ENCODE measurements around the gene NTM. TPM values are rescaled to one million over a fixed set of nuclear protein-coding genes. Genes with fewer than 3 reads are reported as not detected.
A peak's percentile ranks its signal among the peaks of the same experiment; 100 is the strongest.

The NTM gene
- total RNA-seq, 4 donors from 2014 or later: 0.78 to 1.1 (median 0.88) TPM; not detected in 1

DNA sequence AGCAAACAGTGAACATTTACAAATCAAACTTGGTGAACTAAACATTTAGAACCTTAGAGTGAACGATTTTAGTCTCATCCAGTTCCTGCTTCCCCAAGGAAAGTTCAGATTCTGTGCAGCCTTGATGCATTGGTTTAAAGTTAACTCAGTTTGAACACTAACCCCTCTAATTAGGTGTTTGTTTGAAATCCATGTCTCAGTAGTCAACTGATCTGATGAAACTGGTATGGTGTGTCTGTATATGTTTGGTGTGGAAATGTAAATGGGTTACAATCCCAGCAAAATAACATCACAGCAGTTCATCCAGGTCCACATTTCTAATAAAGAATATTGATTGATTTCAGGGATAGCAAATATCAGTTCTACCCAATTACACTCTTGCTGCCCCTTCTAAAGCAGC, 532.0 kb downstream of the NTM start:
- intact Hi-C loops (cut with DNase I): no loop called here
- Histone ChIP-seq H3K9me3 (no peaks in the 10 kb centered on the region), H3K4me3 (replicated peaks in 1 of 3) (no peak overlapping the region), H3K36me3 (no peaks in the 10 kb centered on the region), H3K27ac (peak overlapping the region in 1 of 3 donors; percentile 18), H3K4me1 (peaks cover 28 to 31% of the 10 kb centered on the region in 2 donors), H3K27me3 (no peaks in the 10 kb centered on the region)
- TF ChIP-seq, protein P1, sequence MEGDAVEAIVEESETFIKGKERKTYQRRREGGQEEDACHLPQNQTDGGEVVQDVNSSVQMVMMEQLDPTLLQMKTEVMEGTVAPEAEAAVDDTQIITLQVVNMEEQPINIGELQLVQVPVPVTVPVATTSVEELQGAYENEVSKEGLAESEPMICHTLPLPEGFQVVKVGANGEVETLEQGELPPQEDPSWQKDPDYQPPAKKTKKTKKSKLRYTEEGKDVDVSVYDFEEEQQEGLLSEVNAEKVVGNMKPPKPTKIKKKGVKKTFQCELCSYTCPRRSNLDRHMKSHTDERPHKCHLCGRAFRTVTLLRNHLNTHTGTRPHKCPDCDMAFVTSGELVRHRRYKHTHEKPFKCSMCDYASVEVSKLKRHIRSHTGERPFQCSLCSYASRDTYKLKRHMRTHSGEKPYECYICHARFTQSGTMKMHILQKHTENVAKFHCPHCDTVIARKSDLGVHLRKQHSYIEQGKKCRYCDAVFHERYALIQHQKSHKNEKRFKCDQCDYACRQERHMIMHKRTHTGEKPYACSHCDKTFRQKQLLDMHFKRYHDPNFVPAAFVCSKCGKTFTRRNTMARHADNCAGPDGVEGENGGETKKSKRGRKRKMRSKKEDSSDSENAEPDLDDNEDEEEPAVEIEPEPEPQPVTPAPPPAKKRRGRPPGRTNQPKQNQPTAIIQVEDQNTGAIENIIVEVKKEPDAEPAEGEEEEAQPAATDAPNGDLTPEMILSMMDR (IDR thresholded peaks at IDR 0.05): no peak
- TF ChIP-seq POLR2A (IDR thresholded peaks at IDR 0.05): no peak
- 9 to 13% methylated on average over 1 of the region's 1 CpG for WGBS, 2 donors
- no peak for DNase-seq

DNA sequence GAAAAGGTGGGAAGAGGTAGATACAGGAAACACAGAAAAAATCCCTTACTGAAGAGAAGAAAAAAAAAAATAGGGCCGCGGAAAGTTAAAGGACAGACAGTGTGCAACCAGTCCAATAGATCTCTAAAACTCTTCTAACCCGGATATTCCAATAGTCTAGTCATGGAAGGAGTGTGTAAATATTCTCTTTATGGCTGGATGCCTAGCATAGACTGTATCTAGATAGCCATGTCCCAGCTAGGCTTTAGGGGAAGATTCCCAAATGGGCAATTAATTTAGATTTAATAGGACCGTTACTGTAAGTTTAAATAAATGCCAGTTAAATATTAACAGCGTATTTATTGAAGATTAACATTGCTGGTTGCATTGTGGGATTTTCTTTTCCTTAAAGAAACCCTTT, 532.7 kb downstream of the NTM start:
- WGBS, 2 donors: 87 to 89% methylated on average over 5 of the region's 5 CpGs
- no peaks in the 10 kb centered on the region for H3K27me3 ChIP-seq
- H3K9me3 ChIP-seq: no peaks in the 10 kb centered on the region
- H3K36me3 ChIP-seq: no peaks in the 10 kb centered on the region
- intact Hi-C loops (cut with DNase I): no loop called here
- TF ChIP-seq, protein P1 (IDR thresholded peaks at IDR 0.05): no peak
- no peak for TF ChIP-seq POLR2A (IDR thresholded peaks at IDR 0.05)
- DNase-seq: no peak
- H3K4me3 ChIP-seq (replicated peaks in 1 of 3): no peak overlapping the region
- peaks cover 26 to 28% of the 10 kb centered on the region in 2 donors for H3K4me1 ChIP-seq
- no peak overlapping the region for H3K27ac ChIP-seq

DNA sequence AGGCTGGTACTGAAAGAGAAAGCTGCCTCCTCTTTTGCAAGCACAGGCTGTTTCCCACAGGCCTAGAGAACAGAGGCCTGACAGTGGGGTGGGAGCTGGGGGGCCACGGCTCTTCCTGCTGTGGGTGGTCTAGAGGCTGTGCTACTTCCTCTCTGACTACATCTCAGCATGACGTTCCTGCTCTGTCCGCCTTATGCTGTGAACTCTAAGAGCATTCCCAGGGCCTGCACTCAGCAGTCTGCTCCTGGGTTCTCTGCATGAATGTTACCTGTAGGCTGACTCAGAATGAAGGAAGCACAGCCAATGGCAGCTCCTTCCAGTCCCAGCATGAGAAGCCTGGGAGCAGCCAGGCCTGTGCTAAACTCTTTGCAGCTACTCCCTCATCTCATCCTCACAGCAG, 534.3 kb downstream of the NTM start:
- H3K27me3 ChIP-seq: no peaks in the 10 kb centered on the region
- H3K36me3 ChIP-seq: no peaks in the 10 kb centered on the region
- H3K27ac ChIP-seq: no peak overlapping the region
- intact Hi-C loops (cut with DNase I): no loop called here
- TF ChIP-seq, protein P1 (IDR thresholded peaks at IDR 0.05): no peak
- TF ChIP-seq POLR2A (IDR thresholded peaks at IDR 0.05): no peak
- H3K9me3 ChIP-seq: no peaks in the 10 kb centered on the region
- no peak for DNase-seq
- 74 to 79% methylated on average over 3 of the region's 3 CpGs for WGBS, 2 donors
- H3K4me1 ChIP-seq: peaks cover 15 to 20% of the 10 kb centered on the region in 2 donors
- no peak overlapping the region for H3K4me3 ChIP-seq (replicated peaks in 1 of 3)

DNA sequence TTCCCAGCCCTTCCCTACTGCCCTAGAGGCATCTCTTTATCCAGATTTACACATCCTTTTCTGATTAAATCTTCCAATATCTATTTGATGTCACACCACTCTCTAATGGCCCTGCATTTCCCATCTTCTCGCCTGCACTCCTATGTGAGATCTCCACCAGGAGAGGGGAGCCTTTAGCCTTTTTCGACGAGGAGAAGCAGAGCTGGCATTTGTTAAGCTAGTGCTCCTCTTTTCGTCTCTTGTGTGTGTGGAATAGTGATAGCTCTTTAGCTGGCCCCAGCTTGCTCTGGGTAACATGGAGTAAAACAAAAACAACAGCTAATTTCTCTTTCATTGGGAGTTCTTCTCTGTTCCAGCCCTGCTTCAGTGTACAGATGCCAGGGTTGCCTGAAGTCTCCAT, 536.5 kb downstream of the NTM start:
- Histone ChIP-seq H3K4me3 (replicated peaks in 1 of 3) (no peak overlapping the region), H3K27me3 (no peaks in the 10 kb centered on the region), H3K27ac (no peak overlapping the region), H3K36me3 (no peaks in the 10 kb centered on the region), H3K9me3 (no peaks in the 10 kb centered on the region), H3K4me1 (peaks cover 7 to 14% of the 10 kb centered on the region in 2 donors)
- intact Hi-C loops (cut with DNase I): no loop called here
- DNase-seq: no peak
- no peak for TF ChIP-seq POLR2A (IDR thresholded peaks at IDR 0.05)
- TF ChIP-seq, protein P1 (IDR thresholded peaks at IDR 0.05): no peak
- 63 to 73% methylated on average over 4 of the region's 4 CpGs for WGBS, 2 donors

DNA sequence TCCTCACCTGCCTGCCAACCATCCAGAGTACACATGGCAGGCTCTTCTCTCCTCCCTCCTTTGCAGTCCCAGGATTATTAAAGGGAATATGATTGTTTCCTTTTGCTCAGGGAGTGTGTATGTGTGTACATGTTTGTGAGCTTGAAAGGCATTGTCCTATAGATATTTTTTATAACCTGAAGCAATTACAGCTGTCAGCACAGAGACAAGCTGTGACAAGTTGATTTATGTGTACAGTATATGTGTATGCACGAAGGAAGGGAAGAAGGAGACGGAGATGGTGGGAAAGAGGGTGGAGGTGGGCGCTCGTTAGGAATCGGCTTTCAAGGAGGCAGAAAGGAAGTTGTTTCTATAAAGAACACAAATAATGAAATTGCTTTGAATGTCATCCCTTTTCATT, 537.0 kb downstream of the NTM start:
- 91 to 94% methylated on average over 5 of the region's 5 CpGs for WGBS, 2 donors
- Histone ChIP-seq H3K4me3 (replicated peaks in 1 of 3) (no peak overlapping the region), H3K27ac (no peak overlapping the region), H3K27me3 (no peaks in the 10 kb centered on the region), H3K4me1 (peaks cover 3 to 11% of the 10 kb centered on the region in 2 donors), H3K9me3 (no peaks in the 10 kb centered on the region), H3K36me3 (no peaks in the 10 kb centered on the region)
- no peak for DNase-seq
- intact Hi-C loops (cut with DNase I): no loop called here
- no peak for TF ChIP-seq POLR2A (IDR thresholded peaks at IDR 0.05)
- TF ChIP-seq, protein P1 (IDR thresholded peaks at IDR 0.05): no peak
